Measurements from ENCODE around the gene CDC6.

The CDC6 gene

GRCh38 chr17:40338941-40339649 lies 51.4 kb downstream of the CDC6 start:
- in situ Hi-C loops (cut with MboI; ENCODE audit: low sequenced_read_pairs) = no loop called here

- in situ Hi-C loops (cut with MboI; ENCODE audit: low sequenced_read_pairs) = no loop called here
These were observed 52.6 kb downstream of the CDC6 start for GRCh38 chr17:40340327-40340726.

GRCh38 chr17:40340880-40341807 lies 53.5 kb downstream of the CDC6 start:
- in situ Hi-C loops (cut with MboI; ENCODE audit: low sequenced_read_pairs) = no loop called here

GRCh38 chr17:40341808-40342503 lies 54.3 kb downstream of the CDC6 start:
- in situ Hi-C loops (cut with MboI; ENCODE audit: low sequenced_read_pairs) = no loop called here

- in situ Hi-C loops (cut with MboI; ENCODE audit: low sequenced_read_pairs) = no loop called here
These were observed 55.0 kb downstream of the CDC6 start for GRCh38 chr17:40342504-40343218.

- in situ Hi-C loops (cut with MboI; ENCODE audit: low sequenced_read_pairs) = no loop called here
These were observed 55.8 kb downstream of the CDC6 start for GRCh38 chr17:40343219-40344119.

- in situ Hi-C loops (cut with MboI; ENCODE audit: low sequenced_read_pairs) = no loop called here
These were observed 56.9 kb downstream of the CDC6 start for GRCh38 chr17:40344421-40345160.

GRCh38 chr17:40345161-40345993 lies 57.7 kb downstream of the CDC6 start:
- in situ Hi-C loops (cut with MboI; ENCODE audit: low sequenced_read_pairs) = no loop called here

- in situ Hi-C loops (cut with MboI; ENCODE audit: low sequenced_read_pairs) = no loop called here
These were observed 58.5 kb downstream of the CDC6 start for GRCh38 chr17:40345994-40346764.

GRCh38 chr17:40346765-40347158 lies 59.1 kb downstream of the CDC6 start:
- in situ Hi-C loops (cut with MboI; ENCODE audit: low sequenced_read_pairs) = no loop called here

- in situ Hi-C loops (cut with MboI; ENCODE audit: low sequenced_read_pairs) = no loop called here
These were observed 59.8 kb downstream of the CDC6 start for GRCh38 chr17:40347319-40348135.

- in situ Hi-C loops (cut with MboI; ENCODE audit: low sequenced_read_pairs) = no loop called here
These were observed 60.4 kb downstream of the CDC6 start for GRCh38 chr17:40348136-40348504.

GRCh38 chr17:40348562-40349476 lies 61.1 kb downstream of the CDC6 start:
- in situ Hi-C loops (cut with MboI; ENCODE audit: low sequenced_read_pairs) = no loop called here

- in situ Hi-C loops (cut with MboI; ENCODE audit: low sequenced_read_pairs) = no loop called here
These were observed 61.8 kb downstream of the CDC6 start for GRCh38 chr17:40349477-40349894.

- in situ Hi-C loops (cut with MboI; ENCODE audit: low sequenced_read_pairs) = no loop called here
These were observed 62.4 kb downstream of the CDC6 start for GRCh38 chr17:40349895-40350688.
